Mucosa of rectum (tissue), 2 donors: ENCODE measurements around the gene MAN2A2.
A peak's percentile ranks its signal among the peaks of the same experiment; 100 is the strongest.

ENCODE experiments used
- H3K27ac ChIP-seq, 2 donors: one replicate each; pipeline ENCODE4 v1.7.0; 2013; ENCODE audit warnings: inconsistent platforms in 2 of 2, low read depth in 2 of 2, low read length in 2 of 2
- H3K27me3 ChIP-seq, 2 donors: one replicate each; pipeline ENCODE4 v1.7.0; 2013; ENCODE audit warnings: low read length in 2 of 2; ENCODE audit not compliant: control insufficient read depth in 2 of 2, insufficient read depth in 2 of 2
- H3K36me3 ChIP-seq, 2 donors: one replicate each; pipeline ENCODE4 v1.7.0; 2013; ENCODE audit warnings: low read length in 2 of 2; ENCODE audit not compliant: control insufficient read depth in 2 of 2, insufficient read depth in 2 of 2
- H3K4me1 ChIP-seq, 2 donors: one replicate each; pipeline ENCODE4 v1.7.0; 2013; ENCODE audit warnings: low read length in 2 of 2, mild to moderate bottlenecking in 1 of 2; ENCODE audit not compliant: control insufficient read depth in 2 of 2, insufficient read depth in 2 of 2
- H3K4me3 ChIP-seq, 2 donors: one replicate each; pipeline ENCODE4 v1.7.0; 2013; ENCODE audit warnings: low read length in 2 of 2
- H3K9ac ChIP-seq, 2 donors: one replicate each; pipeline ENCODE4 v1.7.0; 2013; ENCODE audit warnings: low read length in 2 of 2, low read depth in 1 of 2, mild to moderate bottlenecking in 1 of 2
- H3K9me3 ChIP-seq, 2 donors: one replicate each; pipeline ENCODE4 v1.7.0; 2013; ENCODE audit warnings: low read length in 2 of 2; ENCODE audit not compliant: control insufficient read depth in 2 of 2
- donor health status: healthy.
- donor health status: Normal muscosa, but diverticular disease.

MAN2A2 gene

GRCh38 chr15:90953947-90954711, 51.0 kb downstream of the MAN2A2 start:
- Histone ChIP-seq H3K4me1 (peaks cover 25 to 27% of the 10 kb centered on the region in 2 donors), H3K27ac (peak overlapping the region; percentile 96 to 99), H3K9me3 (no peaks in the 10 kb centered on the region), H3K4me3 (peak overlapping the region; percentile 88 to 92), H3K36me3 (peaks cover 27 to 41% of the 10 kb centered on the region in 2 donors), H3K27me3 (no peaks in the 10 kb centered on the region), H3K9ac (peak overlapping the region in 1 of 2 donors; percentile 99)

GRCh38 chr15:90954712-90955623, 51.9 kb downstream of the MAN2A2 start, which contains the start of gene RCCD1:
Gene RCCD1 (plus strand): TSS chr15:90954884. CDS start chr15:90956735, 1,851 bp downstream.
- H3K27me3 ChIP-seq, result no peaks in the 10 kb centered on the region
- H3K4me3 ChIP-seq, result peak within 1 kb of the TSS; percentile 88 to 92
- H3K9me3 ChIP-seq, result no peaks in the 10 kb centered on the region
- H3K9ac ChIP-seq, result peak within 1 kb of the TSS; percentile 95 to 99
- H3K27ac ChIP-seq, result peak within 1 kb of the TSS; percentile 96 to 99
- H3K36me3 ChIP-seq, result peaks cover 24 to 35% of the 10 kb centered on the region in 2 donors
- H3K4me1 ChIP-seq, result peaks cover 19 to 22% of the 10 kb centered on the region in 2 donors

GRCh38 chr15:90955624-90956273, 52.6 kb downstream of the MAN2A2 start:
- H3K4me3 ChIP-seq, result peak overlapping the region; percentile 88 to 92
- peak overlapping the region; percentile 96 to 99 for H3K27ac ChIP-seq
- peaks cover 17 to 22% of the 10 kb centered on the region in 2 donors for H3K4me1 ChIP-seq
- no peaks in the 10 kb centered on the region for H3K27me3 ChIP-seq
- H3K9ac ChIP-seq, result peak overlapping the region; percentile 95 to 99
- H3K36me3 ChIP-seq, result peaks cover 17 to 35% of the 10 kb centered on the region in 2 donors
- no peaks in the 10 kb centered on the region for H3K9me3 ChIP-seq

- H3K4me1 ChIP-seq, result peaks cover 17 to 22% of the 10 kb centered on the region in 2 donors
- H3K4me3 ChIP-seq, result peak overlapping the region; percentile 63 to 78
- H3K27ac ChIP-seq, result peak overlapping the region; percentile 32 to 34
- H3K9me3 ChIP-seq, result no peaks in the 10 kb centered on the region
- peak overlapping the region; percentile 56 to 99 for H3K9ac ChIP-seq
- H3K27me3 ChIP-seq, result no peaks in the 10 kb centered on the region
- H3K36me3 ChIP-seq, result peaks cover 23 to 37% of the 10 kb centered on the region in 2 donors
Observed at GRCh38 chr15:90956274-90957030, 53.4 kb downstream of the MAN2A2 start.

- Histone ChIP-seq H3K27me3 (no peaks in the 10 kb centered on the region), H3K4me1 (peaks cover 17 to 22% of the 10 kb centered on the region in 2 donors), H3K9ac (peak overlapping the region in 1 of 2 donors; percentile 99), H3K9me3 (no peaks in the 10 kb centered on the region), H3K27ac (no peak overlapping the region), H3K36me3 (peaks cover 22 to 37% of the 10 kb centered on the region in 2 donors), H3K4me3 (peak overlapping the region; percentile 68 to 78)
Observed at GRCh38 chr15:90957031-90957790, 54.1 kb downstream of the MAN2A2 start.

GRCh38 chr15:90957791-90958190, 54.7 kb downstream of the MAN2A2 start:
- Histone ChIP-seq H3K4me3 (peak overlapping the region in 1 of 2 donors; percentile 68), H3K27ac (no peak overlapping the region), H3K9ac (peak overlapping the region in 1 of 2 donors; percentile 99)

GRCh38 chr15:90959028-90959595, 56.0 kb downstream of the MAN2A2 start:
- H3K4me1 ChIP-seq, result peaks cover 17 to 22% of the 10 kb centered on the region in 2 donors
- H3K36me3 ChIP-seq, result peaks cover 22 to 36% of the 10 kb centered on the region in 2 donors
- no peak overlapping the region for H3K4me3 ChIP-seq
- H3K27me3 ChIP-seq, result no peaks in the 10 kb centered on the region
- H3K9me3 ChIP-seq, result no peaks in the 10 kb centered on the region
- no peak overlapping the region for H3K9ac ChIP-seq
- no peak overlapping the region for H3K27ac ChIP-seq

More at GRCh38 chr15:90957791-90958190, 54.7 kb downstream of the MAN2A2 start:
- peaks cover 23 to 40% of the 10 kb centered on the region in 2 donors for H3K36me3 ChIP-seq
- H3K4me1 ChIP-seq, result peaks cover 17 to 22% of the 10 kb centered on the region in 2 donors
- no peaks in the 10 kb centered on the region for H3K9me3 ChIP-seq
- H3K27me3 ChIP-seq, result no peaks in the 10 kb centered on the region

GRCh38 chr15:90959894-90960293, 56.8 kb downstream of the MAN2A2 start:
- Histone ChIP-seq H3K36me3 (peaks cover 22 to 37% of the 10 kb centered on the region in 2 donors), H3K27ac (no peak overlapping the region), H3K4me1 (peaks cover 17 to 20% of the 10 kb centered on the region in 2 donors), H3K9me3 (no peaks in the 10 kb centered on the region), H3K27me3 (no peaks in the 10 kb centered on the region), H3K4me3 (no peak overlapping the region), H3K9ac (no peak overlapping the region)
